HG03103 (cell line): ENCODE data around the gene NUDCD3.
"Not testable (repeated sequence)": the region's sequence is repeated elsewhere in the genome, so short reads cannot be mapped to it uniquely, and the experiment has no call there.

Source experiments
- ATAC-seq: cut with Tn5 transposase; IDR thresholded peaks from one replicate; pipeline ENCODE4 v1.9.1; 2021; ENCODE audit warnings: low read depth; ENCODE audit not compliant: unreplicated experiment

The NUDCD3 gene

DNA sequence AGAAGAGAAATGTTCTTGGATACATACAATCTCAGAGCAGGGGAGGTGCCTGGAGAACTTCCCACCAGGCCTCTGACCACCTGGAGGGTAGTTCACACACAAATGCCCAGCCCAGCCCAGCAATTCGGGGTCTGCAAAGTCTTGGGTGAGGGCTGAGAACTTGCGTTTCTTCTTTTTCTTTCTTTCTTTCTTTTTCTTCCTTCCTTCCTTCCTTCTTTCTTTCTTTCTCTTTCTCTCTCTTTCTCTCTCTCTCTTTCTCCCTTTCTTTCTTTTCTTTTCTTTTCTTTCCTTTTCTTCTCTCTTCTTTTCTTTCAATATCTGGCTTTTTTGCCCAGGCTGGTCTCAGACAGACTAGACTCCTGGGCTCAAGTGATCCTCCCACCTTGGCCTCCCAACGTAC lies 28.3 kb upstream of the NUDCD3 start:
- no peak for ATAC-seq

DNA sequence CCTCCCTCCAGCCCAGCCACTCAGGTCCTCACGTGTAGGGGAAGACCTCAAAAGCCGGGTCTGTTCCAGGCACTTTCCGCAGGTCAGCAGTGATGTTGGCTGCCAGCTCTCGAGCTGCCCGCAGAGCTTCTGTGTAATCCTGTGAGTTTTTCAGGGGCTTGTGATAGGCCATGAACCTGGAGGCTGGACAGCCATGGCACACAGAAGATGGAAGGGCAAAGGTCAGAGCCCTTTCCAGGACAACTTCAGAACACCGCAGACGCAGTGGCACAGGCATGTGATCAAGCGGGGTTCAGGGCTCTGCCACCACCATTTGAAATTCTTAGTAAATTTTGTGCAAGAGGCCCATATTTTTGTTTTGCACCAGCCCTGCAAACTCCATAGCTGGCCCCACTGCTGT lies 26.7 kb upstream of the NUDCD3 start:
- no peak for ATAC-seq

DNA sequence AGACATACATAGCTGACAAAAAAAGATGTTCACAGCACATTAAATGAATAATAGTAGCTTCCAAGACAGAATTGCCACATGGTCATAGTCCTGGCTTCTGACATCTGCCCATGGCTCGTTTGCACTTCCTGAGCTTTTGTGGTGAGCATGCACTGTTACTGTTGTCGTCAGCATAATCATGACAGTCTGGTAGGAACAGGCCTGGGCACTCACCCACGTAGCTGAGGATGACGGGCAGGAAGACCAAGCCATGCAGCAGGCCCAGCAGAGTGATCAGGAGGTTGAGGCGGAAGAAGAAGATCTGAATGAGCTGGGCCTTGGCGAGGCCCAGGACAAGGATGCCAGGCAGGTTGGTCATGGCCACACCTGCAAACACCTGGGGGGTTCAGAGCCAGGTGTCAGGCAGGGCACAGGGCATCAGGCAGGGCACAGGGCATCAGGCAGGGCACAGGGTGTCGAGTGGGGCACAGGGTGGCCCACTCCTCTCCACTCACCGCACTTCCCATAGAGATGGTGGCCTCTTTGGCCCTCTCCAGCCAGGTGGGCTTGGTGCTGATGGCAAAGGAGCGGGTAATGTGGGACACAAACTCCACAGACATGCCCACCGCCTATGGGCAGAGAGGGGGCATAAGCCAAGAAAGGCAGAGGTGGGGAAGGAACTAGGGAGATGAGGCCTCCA lies 25.3 kb upstream of the NUDCD3 start:
- ATAC-seq, result no peak

DNA sequence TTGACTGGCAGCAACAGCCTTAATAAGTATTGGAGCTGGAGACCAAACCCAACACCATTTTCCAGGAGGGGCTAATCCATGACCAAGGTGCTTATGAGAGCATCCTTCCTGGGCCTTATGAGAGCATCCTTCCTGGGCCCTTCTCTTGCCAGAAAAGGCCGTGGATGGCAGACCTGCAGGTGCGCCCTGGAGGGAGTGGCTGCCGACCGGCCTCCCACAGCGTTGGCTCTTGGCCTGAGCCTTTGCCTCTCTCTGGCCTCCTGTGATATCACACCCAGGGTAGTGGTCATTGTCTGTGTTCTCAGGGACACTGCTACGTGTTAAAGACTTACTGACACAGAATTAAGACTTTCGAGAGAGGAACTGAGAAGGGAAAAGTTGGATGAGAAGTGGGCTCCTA lies 22.3 kb upstream of the NUDCD3 start:
- no peak for ATAC-seq

DNA sequence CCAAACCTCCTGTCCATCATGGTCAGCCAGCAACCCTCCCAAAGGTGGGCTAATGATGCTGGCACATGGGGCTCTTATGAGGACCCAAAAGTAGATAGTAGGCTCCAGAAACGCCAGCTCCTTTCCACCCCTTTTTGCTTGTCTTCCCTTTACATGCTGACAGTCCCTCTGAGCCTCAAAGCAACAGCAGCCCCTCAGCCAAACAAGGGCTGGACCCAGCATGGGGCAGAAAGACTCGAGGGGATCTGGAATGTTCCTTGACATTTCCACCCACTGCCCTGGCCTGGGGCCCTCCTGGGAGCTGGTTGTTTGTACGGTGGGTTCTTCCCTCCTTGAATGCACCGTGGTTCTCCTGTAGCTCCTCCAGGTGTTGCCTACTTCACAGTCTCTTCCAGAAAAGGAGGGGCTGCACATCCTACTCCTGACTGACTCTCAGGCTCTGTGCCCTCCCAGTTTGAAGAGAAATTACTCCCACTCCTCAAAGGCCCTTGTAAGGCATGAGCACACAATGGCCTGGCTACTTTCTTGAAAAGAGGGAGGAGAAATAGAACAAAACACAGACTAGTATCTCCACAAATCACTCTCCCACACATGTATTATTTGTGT lies 21.5 kb upstream of the NUDCD3 start:
- ATAC-seq, result no peak

DNA sequence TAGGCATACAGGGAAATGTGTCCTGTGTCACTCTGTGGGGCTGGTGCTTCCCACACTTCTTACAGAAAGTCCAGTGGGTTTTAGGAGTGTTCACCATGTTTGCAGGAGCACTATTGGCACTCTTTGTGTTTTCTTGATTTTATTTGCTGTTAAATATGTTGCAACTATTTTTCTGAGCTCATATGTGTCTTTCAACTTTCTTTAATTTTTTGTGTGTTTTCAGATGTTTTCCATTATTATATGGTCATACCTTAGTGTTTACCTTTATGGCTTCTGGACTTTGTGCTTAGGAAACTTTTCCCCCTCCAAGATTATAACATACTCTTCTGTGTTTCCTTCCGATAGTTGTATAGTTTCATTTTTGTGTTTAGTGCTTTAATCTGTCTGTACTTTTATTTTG lies 20.8 kb upstream of the NUDCD3 start:
- no peak for ATAC-seq

DNA sequence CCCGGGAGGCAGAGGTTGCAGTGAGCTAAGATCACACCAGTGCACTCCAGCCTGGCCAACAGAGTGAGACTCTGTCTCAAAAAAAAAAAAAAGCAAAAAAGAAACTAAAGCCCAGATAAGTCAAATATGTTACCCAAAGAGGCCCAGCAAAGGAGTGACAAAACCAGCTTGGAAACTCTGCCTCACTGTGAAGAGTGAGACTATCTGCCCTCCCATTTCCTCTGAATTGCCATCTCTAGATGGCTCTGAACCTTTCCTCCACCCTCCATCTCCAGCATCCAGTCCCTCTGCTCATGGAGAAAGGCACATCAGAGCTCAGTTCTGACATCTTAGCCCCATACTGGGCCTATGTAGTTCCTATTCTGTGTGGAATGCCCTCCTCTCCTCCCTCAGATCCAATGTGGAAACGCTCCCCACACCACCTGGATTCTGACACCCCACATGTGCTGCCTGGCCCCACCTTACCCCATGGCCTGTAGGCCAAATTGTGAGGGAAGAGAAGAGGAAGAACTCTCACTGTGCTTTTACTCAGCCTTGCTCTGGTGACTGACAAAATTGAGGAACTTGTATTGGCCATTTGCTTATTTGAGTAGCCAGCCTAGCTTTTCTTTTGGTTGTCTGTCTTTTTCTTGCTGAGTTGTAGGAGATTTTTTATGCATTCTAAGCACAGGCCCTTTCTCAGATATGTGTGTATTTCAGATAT lies 18.0 kb upstream of the NUDCD3 start:
- no peak for ATAC-seq

DNA sequence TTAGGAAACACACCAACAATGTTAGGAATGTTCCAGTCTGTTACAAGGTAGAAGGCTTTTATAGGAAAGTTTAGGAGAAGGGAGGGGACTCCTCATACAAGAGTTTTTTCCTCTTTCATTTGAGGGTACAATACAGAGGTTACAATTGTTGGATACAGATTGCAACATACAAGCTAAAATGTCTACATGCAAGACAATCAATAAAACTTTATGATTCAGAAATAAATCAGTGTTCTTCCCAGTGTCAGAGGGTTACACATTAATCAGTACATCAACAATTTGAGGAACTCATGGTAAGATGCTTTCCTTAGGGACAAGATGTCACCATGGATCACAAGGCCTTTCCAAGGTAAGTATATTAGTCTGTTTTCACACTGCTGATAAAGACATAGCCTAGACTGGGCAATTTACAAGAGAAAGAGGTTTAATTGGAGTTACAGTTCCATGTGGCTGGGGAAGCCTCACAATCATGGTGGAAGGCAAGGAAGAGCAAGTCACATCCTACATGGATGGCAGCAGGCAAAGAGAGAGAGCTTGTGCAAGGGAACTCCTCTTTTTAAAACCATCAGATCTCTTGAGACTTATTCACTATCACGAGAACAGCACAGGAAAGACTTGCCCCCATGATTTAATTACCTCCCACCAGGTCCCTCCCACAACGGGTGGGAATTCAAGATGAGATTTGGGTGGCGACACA lies 16.3 kb upstream of the NUDCD3 start:
- ATAC-seq, result not testable (repeated sequence)

DNA sequence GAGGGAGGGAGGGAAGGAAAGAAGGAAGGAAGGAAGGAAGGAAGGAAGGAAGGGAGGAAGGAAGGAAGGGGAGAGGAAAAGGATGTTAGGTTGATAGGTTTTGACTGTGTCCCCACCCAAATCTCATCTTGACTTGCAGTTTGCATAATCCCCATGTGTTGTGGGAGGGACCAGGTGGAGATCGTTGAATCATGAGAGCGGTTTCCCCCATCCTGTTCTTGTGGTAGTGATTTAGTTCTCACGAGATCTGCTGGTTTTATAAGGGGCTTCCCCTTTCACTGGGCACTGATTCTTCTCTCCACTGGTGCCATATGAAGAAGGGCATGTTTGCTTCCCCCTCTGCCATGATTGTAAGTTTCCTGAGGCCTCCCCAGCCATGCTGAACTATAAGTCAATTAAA lies 15.1 kb upstream of the NUDCD3 start:
- ATAC-seq, result no peak

DNA sequence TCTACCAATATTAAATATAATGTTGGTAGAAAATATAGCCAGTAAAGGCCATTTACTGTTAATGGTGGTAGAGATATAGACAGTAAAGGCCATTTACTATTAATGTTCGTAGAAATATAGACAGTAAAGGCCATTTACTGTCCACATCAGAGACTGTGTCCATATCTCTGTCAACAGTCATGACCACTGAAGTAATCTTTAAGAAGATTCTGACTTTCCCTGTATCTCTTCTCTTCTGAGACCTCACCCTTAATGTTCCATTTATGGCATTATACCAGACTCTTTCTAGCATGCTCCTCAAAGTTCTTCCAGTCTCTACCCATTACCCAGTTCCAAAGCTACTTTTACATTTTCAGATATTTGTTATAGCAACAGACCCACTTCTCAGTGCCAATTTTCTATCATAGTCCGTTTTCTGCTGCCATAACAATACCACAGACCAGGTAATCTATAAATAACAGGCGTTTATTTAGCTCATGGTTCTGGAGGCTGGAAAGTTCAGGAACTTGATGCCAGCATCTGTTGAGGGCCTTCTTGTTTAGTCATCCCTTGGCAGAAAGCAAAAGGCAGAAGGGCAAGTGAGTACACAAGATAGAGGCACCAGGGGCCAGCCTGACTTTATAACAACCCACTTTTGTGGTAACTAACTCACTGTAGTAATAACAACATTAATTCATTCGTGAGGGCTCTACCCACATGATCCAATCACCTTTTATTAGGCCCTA lies 7.9 kb upstream of the NUDCD3 start:
- no peak for ATAC-seq

DNA sequence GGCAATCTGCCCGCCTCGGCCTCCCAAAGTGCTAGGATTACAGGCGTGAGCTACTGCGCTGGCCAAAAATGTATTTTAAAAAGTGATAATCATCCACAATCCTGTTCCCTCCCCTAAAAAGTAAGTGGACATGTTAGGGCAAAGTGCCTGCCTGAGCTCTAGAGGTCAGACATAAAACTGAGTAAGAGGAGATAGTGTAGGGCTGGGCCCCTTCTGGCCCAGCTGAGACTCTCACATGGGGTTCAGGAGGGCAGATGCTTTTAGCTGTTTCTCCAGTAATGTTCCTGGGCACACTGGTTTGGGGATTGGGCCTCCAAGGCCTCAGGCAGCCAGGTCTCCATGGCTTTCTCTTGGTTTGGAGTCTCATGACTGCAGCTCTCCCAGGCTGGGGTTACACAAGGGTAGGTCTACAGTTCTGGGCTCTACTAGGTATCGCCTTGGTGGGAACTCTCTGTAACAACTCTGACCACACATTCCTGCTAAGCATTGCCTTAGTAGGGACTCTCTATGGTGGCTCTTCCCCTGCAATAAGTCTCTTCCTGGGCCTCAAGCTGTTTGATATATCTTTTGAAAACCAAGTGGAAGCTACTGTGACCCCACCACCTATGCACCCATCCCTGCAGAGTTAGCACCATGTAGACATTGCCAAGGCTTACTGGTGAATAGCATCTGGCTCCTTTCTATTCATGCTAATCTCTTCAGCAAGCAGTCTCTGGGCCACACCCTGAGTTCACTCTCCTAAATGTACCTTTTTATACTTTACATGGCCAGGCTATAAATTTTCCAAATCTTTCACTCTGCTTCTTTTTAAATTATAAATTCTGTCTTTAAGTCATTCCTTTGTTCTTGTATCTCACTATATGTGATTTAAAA lies 6.9 kb upstream of the NUDCD3 start:
- ATAC-seq, result no peak

DNA sequence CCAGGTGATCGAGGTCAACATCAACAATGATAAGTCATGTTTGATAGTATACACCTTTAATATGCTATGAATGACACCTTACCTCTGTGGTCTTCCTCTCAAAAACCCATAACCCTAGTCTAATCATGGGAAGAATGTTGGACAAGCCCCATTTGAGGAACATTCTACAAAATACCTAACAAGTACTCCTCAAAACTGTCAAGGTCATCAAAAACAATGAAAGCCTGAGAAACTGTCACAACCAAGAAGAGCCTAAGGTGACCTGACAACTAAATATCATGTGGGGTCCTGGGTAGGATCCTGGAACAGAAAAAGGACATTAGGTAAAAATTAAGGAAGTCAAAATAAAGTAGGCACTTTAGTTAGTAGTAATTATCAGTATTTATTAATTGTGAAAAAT lies 5.9 kb upstream of the NUDCD3 start:
- ATAC-seq, result no peak

DNA sequence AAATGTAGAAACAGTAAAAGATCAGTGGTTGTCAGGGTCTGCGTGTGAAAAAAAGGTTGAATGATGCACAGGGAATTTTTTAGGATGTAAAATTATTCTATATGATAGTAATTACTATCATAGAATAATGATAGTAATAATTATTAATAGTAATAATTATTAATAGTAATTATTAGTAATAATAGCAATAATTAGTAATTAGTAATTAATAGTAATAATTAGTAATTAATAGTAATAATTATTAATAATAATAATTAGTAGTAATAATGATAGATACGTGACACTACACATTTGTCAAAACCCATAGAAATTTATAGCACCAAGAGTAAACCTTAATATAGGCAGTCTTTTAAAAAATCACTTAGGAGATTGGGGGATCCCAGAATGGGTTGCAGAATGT lies 4.5 kb upstream of the NUDCD3 start:
- ATAC-seq, result no peak

DNA sequence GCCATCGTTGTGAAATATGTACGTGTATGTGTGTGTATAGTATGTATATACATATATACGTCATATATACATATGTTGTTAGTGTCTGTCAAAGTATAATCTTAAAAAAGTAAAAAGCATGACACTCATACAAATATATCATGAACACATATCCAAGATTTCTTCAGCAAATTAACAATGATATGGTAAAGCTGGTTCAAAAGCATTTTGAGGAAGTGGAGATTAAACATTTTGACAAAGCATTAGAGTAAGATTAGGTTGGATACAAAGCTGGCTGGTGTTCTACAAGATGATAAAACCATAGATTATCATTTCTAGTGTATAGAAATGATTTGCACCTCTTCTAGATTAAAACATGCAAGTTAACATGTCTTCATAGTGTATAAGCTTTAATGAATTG lies 771 bp upstream of the NUDCD3 start:
- ATAC-seq, result no peak

DNA sequence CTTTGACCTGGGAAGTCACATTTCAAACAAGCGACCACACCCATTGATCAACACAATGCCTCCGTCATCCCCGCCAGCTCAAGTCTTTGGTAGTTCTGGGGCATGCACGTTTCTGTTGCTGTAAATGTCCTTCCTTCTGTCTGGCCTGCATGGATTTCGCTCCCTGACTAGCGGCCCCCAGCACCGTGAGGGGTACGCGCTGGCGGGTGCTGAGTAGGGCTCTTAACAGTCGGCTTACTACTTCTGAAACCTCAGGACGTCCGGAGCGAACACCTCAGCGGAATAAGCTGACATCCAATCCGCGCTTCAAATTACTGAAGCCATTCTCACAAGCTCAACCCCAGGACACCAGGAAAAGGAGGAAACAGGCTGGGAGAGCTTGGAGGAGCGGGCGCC lies 505 bp downstream of the NUDCD3 start:
- ATAC-seq, result peak; percentile 22

DNA sequence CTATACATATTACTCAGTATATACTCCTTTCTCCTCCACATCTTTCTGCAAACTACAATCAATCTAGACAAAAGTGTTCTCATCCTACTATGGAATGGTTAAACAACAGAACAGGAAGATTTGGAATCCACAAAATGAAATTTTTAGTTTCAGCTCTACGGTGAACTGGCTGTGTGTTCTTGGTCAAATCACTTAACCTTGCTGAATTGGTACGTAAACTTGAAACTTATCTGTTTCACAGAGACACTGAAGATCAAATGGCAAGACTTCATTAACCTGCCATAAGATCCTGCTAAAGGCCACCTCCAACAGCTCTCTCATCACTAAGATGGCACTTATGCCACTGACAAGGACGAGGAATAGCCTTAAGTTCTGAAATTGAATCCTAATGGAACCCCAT lies 1.5 kb downstream of the NUDCD3 start:
- no peak for ATAC-seq

DNA sequence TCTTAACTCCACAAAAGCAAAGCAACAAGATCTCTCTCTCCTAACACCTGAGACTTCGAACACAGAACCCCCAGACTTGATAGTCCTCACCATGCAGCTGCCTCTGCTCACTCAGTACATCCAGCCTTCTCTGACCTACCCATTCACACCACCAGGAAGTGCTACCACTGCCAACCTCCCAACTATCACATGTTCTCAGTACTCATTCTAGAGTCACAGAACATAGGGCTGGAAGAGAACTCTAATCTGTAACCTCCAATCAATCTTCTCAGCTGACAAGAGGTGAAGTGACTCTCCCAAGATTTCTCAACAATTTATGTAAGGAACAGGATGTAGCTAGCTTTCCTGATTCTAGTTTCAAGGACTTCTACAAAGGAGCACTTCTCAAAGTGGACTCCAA lies 3.8 kb downstream of the NUDCD3 start:
- no peak for ATAC-seq

DNA sequence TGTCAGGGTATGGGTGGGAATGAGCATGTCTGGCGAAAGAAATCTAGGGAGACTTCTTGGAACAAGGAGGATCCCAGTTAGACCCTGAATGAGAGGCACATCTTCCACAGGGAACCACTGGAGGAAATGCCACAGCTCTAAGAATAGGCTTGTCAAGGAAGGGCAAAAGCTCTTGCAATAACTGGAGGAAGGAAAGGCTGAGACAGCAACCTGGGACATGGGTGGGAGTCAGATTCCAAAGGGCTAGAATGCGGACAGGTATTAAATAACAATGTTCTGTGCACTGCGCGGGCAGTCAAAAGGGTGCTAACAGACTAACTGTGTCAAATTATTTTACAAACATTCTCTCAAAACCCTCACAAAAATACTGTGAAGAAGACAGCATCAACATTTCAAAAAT lies 4.5 kb downstream of the NUDCD3 start:
- ATAC-seq, result no peak

DNA sequence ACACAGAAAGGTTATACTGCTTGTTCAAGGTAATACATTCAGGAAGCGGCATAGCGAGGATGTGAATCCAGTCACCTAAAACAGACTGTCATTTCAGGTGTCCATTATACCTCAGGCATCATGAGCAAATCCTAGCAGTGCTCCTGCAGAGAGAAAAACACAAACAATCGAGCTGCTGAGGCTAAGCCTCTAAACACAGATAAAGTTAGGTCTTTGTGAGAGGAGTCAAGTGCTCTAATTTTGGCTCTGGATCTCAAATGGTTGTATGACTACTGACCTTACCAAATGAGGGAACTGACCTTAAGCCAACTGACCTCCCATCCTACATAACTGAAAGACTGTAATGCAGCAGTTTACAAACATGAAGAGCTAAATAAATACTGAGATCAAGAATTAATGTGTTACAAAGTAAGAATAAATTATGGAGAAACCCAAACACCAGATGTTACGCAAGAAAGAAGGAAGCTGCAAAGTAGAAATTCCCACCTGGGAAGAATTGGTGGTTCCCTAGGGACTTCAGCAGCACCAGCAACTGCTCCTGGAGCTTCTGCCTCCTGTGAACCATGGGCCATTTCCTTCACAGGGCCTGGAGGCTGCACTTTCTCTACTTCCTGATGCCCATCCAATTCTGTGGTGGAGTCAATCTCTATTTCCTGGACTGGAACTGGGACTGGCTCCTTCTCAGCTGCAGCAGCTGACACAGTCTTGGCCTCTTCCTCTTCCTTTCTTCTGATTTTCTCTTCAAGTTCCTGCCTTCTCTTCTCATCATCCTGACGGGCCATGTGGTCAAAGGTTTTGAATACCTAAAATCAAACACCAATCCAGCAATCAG lies 5.8 kb downstream of the NUDCD3 start:
- ATAC-seq, result no peak
